Stimulated activated CD8-positive, alpha-beta memory T cell treated with anti-CD3 and anti-CD28 coated beads, Interleukin-15, amount 100 ng/mL, for 1 hour (primary cell): Measurements from ENCODE around the gene DLEC1.
"Not testable (repeated sequence)": the region's sequence is repeated elsewhere in the genome, so short reads cannot be mapped to it uniquely, and the experiment has no call there.

ENCODE experiments used
- DNase-seq: peaks from one replicate; pipeline ENCODE4 v3.0.0-alpha.2; 2020; ENCODE audit warnings: low read depth

The DLEC1 gene

DNA sequence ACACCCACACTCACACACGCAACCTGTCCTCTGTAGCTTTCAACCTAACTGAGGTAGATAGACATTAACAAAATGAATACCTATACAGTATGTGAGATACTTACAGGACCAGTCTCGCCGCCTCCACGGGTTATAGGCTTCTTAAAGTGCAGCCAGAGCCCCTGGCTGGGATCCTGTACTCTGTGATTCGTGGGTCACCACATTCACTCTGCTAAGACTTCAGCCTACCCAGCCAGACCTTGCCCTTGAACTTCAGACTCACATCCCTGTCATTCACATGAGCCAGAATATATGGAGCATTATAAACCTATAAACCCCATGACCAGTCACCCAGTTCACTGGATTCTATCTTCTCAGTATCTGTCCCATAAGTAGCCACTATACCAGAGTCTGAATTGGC lies 1.4 kb downstream of the DLEC1 start:
- DNase-seq = no peak

DNA sequence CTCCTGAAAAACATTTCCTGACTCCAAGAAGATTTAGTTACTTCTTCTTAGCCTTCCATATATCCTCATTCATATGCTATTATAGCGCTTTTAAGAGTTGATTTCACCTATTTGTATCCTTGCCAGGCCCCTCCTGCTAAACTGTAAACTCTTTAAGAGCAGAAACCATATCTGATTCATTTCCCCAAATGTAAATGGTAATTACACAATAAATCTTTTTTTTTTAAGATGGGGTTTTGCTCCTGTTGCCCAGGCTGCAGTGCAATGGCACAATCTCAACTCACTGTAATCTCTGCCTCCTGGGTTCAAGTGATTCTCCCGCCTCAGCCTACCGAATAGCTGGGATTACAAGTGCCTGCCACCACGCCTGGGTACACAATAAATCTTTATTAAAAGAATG lies 4.5 kb downstream of the DLEC1 start:
- no peak for DNase-seq

DNA sequence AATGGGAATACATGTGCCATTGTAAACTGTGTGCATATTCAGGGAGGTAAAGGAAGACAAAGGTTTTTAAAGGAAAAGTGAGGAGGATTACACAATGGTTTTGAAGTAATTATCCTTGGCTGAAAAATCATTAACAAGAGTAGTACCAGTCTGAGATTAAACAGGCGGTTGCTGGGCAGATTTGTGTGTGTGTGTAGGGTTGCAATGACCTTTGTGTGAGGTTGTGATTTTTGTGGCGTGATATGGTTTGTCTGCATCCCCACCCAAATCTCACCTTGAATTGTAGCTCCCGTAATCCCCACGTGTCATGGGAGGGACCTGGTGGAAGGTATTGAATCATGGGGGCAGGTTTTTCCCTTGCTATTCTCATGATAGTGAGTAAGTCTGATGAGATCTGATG lies 7.0 kb downstream of the DLEC1 start:
- no peak for DNase-seq

DNA sequence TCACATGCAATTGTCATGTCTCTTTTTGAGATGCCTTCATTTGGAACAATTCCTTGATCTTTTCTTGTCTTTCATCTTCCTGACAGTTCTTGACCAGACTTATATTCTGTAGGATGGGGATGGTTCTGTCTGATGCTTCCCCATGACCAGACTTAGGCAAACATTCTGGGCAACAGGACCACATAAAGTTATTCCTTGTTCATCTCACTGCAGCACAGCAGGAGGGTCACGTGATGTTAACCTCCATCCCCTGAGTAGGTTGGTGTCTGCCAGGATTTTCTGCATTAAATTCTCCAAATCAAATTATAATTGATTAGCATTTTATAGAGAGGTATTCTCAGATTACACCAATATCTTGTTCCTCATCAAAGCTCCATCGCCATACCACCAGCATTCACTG lies 7.8 kb downstream of the DLEC1 start:
- DNase-seq = no peak

DNA sequence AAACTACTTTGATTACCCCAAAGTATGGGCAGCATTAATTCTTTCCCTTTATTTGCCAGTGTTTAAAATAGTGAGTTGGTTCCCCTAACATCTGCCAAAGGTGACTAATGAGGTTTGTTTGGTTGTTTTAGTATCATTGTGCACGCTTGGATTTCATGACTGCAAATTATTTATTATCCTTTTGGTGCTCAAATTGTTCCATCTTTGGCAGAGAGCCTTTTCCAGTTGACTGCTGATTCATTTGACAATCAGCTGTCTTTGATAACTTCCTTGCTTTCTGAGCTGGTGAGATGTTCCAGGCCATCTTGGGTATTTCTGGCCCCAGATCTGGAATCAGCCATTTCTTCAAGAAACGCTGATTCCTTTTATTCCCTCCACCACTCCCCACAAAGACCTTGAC lies 8.9 kb downstream of the DLEC1 start:
- DNase-seq = no peak

DNA sequence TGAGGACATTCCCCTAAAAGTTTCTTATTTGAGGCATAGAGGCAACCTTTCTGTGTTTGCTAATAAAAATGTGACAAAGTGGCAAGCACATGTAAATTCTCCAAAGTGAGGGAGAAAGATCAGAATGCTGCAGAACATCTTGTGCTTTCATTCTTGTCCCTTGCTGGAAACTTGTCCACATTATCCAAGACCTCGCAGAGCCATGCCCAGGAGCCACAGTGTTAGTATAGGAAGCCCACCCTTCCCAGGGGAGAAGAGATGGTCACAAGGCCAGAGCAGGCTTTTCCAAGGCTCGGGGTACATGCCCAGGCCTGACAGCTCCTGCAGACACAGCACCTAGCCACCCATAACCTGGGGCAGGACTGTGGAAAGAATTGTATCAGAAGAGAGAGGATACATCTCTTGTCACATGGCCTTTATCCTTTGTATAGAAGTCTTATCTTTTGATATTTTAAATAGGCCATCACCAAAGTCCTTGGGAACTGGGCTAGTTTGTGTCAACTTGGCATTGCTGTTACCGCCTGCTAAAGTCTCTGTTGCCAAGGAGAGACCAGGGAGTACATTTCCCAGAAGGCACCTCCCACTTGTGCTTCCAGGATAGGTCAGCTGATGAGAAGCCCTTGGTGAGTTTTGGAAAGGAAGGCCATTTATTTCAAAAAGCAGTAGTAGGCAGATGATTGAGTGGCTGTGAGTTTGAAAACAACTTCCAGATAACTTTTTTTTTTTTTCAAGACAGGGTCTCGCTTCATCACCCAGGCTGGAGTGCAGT lies 10.5 kb downstream of the DLEC1 start:
- DNase-seq = no peak

DNA sequence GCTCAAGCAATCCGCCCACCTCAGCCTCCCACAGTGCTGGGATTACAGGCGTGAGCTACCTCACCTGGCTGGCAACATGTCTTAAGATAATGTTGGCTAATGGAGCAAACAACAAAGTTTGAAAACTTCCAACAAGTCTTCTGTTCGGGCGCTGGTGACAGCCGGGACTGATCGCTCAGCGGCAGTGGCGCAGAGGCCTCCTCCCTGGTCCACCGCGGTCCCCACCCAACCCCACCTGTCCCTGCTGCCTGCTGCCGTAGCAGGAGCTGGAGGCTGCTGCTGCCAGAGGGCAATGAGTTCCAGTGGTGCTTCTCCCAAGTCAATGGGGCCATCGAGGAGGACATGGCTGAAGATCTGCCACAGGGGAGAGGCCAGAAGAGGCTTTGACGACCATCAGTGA lies 12.1 kb downstream of the DLEC1 start:
- DNase-seq = no peak

DNA sequence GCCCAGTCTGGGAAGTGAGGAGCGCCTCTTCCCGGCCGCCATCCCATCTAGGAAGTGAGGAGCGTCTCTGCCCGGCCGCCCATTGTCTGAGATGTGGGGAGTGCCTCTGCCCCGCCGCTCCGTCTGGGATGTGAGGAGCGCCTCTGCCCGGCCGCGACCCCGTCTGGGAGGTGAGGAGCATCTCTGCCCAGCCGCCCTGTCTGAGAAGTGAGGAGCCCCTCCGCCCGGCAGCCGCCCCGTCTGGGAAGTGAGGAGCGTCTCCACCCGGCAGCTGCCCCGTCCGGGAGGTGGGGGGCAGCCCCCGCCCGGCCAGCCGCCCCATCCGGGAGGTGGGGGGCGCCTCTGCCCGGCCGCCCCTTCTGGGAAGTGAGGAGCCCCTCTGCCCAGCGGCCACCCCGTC lies 14.3 kb downstream of the DLEC1 start:
- not testable (repeated sequence) for DNase-seq

DNA sequence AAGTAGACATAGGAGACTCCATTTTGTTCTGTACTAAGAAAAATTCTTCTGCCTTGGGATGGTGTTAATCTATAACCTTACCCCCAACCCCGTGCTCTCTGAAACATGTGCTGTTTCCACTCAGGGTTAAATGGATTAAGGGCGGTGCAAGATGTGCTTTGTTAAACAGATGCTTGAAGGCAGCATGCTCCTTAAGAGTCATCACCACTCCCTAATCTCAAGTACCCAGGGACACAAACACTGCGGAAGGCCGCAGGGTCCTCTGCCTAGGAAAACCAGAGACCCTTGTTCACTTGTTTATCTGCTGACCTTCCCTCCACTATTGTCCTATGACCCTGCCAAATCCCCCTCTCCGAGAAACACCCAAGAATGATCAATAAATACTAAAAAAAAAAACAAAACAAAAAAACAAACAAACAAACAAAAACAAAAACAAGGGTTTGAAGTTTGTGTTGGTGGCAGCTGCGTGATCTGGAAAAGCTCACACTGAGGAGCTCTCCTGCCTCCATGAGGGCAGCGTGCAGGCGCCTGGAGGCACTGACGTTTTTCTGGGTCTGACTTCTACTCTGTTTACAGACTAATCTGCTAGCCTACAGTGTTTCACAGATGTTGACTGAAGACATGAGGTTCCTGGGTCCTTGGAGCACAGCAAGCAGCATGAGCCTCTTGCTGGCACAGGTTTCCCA lies 14.9 kb downstream of the DLEC1 start:
- DNase-seq = not testable (repeated sequence)

DNA sequence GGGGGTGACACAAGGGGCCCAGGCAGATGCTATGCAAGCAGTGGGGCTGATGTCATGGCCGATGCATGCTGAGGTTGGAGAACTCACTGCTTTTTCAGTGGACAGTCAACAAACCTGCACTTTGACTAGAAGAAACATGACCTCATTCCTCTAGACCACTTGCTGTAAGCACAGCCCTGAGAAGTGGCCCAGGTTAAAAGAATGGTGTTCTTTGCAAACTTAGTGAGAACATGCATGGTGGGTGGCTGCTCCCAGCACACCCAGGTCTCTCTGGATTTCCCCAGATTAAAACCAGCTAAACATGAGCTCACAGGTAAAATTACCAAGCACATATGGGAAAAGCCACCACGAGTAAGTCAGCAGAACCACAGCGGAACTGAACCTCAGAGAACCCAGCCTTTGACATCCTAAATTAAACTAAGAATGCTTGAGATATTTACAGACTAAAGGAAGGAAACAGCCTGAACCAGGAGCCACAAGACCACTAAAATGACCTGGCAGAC lies 15.5 kb downstream of the DLEC1 start:
- no peak for DNase-seq

DNA sequence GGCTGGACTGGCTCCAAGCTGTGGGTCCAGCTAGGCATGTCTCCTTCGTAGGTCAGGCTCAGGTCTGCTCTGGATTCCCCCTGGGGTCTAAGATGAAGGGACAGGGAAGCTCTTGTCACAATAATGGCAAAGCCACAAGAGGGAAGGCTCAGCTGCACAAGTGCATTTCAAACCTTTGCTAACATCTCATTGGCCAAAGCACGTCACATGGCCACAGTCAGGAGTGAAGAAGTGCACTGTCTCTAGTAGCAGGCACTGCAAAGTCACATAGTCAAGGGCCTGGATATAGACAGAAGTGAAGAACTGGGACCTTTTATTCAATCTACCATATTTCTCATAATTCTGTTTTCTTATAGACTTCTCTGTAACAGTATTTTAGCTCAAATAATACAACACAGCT lies 20.1 kb downstream of the DLEC1 start:
- no peak for DNase-seq

DNA sequence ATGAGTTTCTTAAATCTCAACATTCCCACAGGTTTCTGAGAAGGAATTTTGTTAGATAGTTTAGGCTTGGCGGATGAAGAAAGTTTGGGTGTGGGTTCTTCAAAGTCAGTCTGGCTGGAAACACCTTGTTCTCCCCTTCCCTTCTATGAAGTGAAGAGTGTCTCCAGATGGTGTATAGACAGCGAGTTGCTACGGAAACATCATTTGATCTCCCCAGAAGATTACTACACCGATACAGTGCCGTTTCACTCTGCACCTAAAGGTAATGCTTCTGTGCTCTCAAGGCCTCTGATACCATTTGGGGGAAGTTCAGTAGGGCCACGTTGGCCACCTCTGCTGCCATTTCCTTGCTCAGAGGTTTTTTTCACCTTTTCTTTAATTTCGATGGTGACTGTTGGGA lies 20.6 kb downstream of the DLEC1 start:
- no peak for DNase-seq

DNA sequence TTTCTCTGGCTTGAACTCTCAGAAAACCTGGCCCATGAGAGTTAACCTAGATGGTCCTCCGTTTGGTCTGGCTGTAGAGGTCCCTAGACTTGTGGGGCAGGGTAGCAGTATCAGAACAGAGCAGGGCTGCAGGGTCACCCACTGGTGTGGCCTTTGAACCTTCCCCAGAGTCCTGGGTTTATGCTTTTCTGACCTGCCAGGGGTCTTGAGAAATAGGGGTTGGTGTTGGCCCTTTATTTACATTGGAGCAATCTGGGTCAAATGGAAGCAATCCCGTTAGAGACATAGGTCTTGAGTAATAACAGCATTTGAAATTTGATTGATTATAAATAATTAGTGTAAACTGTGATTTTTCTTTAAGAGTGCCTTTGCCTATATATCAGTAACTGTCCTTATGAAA lies 23.8 kb downstream of the DLEC1 start:
- no peak for DNase-seq

DNA sequence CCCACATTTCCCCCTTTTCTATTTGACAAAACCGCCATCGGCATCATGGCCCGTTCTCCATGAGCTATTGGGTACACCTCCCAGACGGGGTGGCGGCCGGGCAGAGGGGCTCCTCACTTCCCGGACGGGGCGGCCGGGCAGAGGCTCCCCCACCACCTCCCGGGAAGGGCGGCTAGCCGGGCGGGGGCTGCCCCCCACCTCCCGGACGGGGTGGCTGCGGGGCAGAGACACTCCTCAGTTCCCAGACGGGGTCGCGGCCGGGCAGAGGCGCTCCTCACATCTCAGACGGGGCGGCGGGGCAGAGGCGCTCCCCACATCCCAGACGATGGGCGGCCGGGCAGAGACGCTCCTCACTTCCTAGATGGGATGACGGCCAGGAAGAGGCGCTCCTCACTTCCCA lies 25.4 kb downstream of the DLEC1 start:
- DNase-seq = not testable (repeated sequence)

DNA sequence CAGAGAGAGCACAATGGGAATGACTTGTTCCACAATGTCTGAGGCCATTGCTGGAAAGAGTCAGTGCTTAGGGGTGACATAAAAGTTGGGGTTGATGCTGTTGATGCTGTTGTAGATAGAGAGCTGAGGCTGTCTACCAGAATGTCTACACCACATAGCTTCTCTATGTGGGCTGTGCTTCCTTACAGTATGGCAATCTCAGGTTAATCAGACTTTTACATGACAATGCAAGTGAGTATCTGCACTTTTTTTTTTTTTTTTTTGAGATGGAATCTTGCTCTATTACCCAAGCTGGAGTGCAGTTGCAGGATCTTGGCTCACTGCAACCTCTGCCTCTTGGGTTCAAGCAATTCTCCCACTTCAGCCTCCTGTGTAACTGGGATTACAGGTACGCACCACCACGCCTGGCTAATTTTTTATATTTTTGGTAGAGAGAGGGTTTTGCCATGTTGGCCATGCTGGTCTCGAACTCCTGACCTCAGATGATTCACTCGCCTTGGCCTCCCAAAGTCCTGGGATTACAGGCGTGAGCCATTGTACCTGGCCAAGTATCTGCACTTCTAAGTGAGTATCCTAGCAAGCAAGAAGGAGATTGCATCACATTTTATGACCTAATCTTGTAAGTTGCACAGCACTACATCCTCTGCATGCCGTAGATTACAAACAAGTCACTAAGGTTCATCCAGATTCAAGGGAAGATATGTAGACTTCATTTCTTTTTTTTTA lies 28.7 kb downstream of the DLEC1 start:
- no peak for DNase-seq

DNA sequence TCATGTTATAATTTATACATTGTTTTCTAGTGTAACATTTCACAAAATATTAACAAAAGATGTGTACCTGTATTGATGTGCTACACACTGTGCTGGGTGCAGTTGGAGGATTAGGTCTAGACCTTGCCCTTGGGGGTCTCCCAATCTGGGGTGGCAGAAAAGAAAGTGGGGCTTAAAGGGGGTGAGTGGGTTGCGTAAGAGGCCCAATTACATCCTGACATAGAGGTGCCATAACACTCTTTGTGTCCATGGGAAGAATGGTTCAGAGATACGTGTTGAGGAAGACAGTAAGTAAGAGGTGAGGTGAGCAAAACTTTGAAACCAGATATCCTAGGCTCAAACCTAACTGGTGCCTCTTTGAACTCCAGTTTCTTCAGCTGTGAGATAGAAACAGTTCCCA lies 31.0 kb downstream of the DLEC1 start:
- no peak for DNase-seq

DNA sequence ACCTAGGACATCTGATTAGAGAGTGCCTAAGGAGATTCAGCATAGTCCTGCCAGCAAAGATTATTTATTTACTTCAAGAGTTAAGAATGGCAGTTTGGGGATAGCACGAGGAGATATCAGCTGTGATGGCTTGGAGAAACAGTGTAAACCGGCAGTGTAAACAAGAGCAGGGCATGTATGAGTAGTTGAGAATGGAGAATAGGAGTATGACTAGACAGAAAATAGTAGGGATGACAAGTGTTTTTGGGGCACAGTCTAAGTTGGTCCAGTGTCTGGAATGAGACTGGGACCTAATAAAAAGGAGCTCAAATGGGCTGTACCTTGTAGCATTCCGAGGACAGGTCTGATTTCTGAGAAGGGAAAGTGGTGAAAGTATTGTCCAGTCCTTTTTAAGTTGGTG lies 38.1 kb downstream of the DLEC1 start:
- DNase-seq = not testable (repeated sequence)

DNA sequence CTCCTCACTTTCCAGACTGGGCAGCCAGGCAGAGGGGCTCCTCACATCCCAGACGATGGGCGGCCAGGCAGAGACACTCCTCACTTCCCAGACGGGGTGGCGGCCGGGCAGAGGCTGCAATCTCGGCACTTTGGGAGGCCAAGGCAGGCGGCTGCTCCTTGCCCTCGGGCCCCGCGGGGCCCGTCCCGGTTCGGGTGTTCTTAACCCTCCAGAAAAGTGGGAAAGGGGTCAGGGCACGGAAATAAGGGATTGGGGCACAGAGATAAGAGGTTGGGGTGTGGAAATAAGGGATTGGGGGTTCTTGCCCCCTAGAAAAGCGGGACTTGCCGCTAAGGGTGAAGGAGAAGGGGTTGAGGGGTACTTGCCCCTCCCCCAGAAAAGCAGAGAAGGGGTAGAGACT lies 43.3 kb downstream of the DLEC1 start:
- DNase-seq = not testable (repeated sequence)

DNA sequence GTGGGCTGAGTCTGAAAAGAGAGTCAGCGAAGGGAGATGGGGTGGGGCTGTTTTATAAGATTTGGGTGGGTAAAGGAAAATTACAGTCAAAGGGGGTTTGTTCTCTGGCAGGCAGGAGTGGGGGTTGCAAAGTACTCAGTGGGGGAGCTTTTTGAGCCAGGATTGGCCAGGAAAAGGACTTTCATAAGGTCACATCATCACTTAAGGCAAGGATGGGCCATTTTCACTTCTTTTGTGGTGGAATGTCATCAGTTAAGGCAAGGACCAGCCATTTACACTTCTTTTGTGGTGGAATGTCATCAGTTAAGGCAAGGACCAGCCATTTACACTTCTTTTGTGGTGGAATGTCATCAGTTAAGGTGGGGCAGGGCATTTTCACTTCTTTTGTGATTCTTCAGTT lies 44.2 kb downstream of the DLEC1 start:
- DNase-seq = not testable (repeated sequence)

DNA sequence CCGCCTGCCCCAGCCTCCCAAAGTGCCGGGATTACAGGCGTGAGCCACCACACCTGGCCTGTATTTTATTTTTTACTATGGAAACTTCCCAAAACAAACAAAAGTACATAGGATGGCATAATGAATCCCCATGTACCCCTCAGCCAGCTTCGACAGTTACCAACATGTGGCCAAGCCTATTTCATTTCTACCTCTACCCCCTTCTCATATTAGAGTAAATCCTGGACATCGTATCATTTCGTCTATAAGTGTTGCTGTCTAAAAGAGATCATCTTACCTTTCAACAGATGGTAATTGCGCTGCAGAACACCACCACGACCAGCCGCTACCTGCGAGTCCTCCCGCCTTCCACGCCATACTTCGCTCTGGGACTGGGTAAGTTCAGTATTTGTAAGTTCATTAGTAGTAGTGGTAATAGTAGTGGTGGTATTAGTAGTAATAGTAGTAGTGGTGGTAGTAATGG lies 44.9 kb downstream of the DLEC1 start:
- DNase-seq = no peak

DNA sequence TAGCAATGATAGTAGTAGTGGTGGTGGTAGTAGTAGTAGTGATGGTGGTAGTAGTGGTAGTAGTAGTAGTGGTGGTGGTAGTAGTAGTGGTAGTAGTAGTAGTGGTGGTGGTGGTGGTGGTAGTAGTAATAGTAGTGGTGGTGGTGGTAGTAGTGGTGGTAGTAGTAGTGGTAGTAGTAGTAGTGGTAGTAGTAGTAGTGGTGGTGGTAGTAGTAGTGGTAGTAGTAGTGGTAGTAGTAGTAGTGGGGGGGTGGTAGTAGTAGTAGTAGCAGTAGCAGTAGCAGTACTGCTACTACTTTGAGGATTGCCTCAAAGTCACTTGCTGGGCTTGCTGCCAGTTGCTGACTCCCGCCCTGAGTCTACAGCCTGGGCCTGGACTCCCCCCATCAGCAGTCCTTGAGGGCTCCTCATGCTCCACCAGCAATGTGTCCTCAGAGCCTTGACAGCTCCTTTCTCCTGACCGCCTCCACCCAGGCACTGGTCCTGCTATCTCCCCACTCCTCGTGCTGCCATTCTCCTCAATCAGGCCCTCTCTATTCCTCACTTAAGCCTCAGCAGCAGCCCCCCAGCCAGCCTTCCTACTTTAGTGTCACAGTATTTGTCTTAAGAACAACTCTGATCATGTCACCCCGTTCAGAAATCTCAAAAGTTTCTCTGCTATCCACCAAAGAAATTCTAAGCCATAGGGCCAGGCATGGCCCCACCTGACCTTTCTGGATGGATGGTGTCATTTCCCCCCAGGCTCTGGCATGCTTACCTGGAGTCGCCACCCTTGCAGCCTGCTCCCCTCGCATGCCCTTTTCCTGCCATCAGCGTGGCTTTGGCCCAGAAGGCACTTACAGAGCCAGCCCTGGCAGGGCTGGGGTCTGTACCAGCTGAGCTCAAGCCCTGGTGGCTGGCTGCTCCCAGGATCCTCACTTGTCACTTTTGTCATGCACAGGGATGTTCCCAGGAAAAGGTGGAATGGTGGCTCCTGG lies 45.6 kb downstream of the DLEC1 start:
- DNase-seq = no peak
